Ascending aorta (tissue), 2 donors: ENCODE results near the gene BANK1. TPM values are rescaled to one million over a fixed set of nuclear protein-coding genes. Genes with fewer than 3 reads are reported as not detected.

Experiments
- DNase-seq, 2 donors: peaks; one replicate each; pipeline ENCODE4 v3.0.0-alpha.2; 2019; ENCODE audit warnings: low spot score in 2 of 2
- H3K27ac ChIP-seq, 2 donors: fragments of 200-600 bp; sonication (generic); one replicate each; pipeline ENCODE4 v1.5.1; 2016 to 2017; ENCODE audit warnings: mild to moderate bottlenecking in 1 of 2
- H3K27me3 ChIP-seq: fragments of 200-600 bp; sonication (generic); one replicate; pipeline ENCODE4 v1.5.1; 2017
- H3K36me3 ChIP-seq, 2 donors: fragments of 200-600 bp; sonication (generic); one replicate each; pipeline ENCODE4 v1.5.1; 2016
- H3K4me1 ChIP-seq, 2 donors: fragments of 200-600 bp; sonication (generic); one replicate each; pipeline ENCODE4 v1.5.1; 2016 to 2017; ENCODE audit warnings: mild to moderate bottlenecking in 1 of 2
- H3K4me3 ChIP-seq, 2 donors: fragments of 200-600 bp; sonication (generic); one replicate each; pipeline ENCODE4 v1.5.1; 2016 to 2017; ENCODE audit warnings: mild to moderate bottlenecking in 1 of 2
- H3K9me3 ChIP-seq, 2 donors: fragments of 200-600 bp; sonication (generic); one replicate each; pipeline ENCODE4 v1.5.1; 2016
- CTCF ChIP-seq, 3 experiments: fragments of 200-600 bp in 2 of 3; fragments of 450-650 bp in 1 of 3; sonication (generic) in 2 of 3; IDR thresholded peaks; one replicate each; pipeline ENCODE4 v1.5.1; 2016 to 2019; ENCODE audit warnings: antibody characterized with exemption in 3 of 3, mild to moderate bottlenecking in 1 of 3, moderate library complexity in 1 of 3
- intact Hi-C: fragments of 100-400 bp; cut with DNase I; formaldehyde crosslinking; loops from one replicate; pipeline ENCODE4 v1.15.1; 2023
- total RNA-seq: library from RNA; depleted of rRNA; stranded (reverse); fragments of >200 nt; gene quantifications from one replicate; pipeline ENCODE4 v1.1.0, GENCODE V29; 2016

The BANK1 gene
- total RNA-seq, 1 donor from 2014 or later, result not detected

GRCh38 chr4:102064747-102065442 is 274.4 kb downstream of the BANK1 start:
- no peaks in the 10 kb centered on the region for H3K9me3 ChIP-seq
- intact Hi-C loops, result no loop called here
- no peaks in the 10 kb centered on the region for H3K36me3 ChIP-seq
- TF ChIP-seq CTCF (IDR thresholded peaks at IDR 0.05), result no peak
- DNase-seq, result no peak
- no peak overlapping the region for H3K4me3 ChIP-seq
- no peaks in the 10 kb centered on the region for H3K27me3 ChIP-seq
- H3K4me1 ChIP-seq, result no peaks in the 10 kb centered on the region
- no peak overlapping the region for H3K27ac ChIP-seq

GRCh38 chr4:102076622-102077021 is 286.1 kb downstream of the BANK1 start:
- TF ChIP-seq CTCF (IDR thresholded peaks at IDR 0.05), result no peak
- DNase-seq, result no peak
- Histone ChIP-seq H3K27ac (no peak overlapping the region), H3K27me3 (no peaks in the 10 kb centered on the region), H3K4me3 (no peak overlapping the region), H3K4me1 (no peaks in the 10 kb centered on the region), H3K9me3 (no peaks in the 10 kb centered on the region), H3K36me3 (no peaks in the 10 kb centered on the region)
- intact Hi-C loops, result no loop called here

GRCh38 chr4:102080184-102080583 is 289.7 kb downstream of the BANK1 start:
- intact Hi-C loops, result no loop called here
- no peak for DNase-seq
- H3K36me3 ChIP-seq, result no peaks in the 10 kb centered on the region
- H3K4me1 ChIP-seq, result no peaks in the 10 kb centered on the region
- H3K27me3 ChIP-seq, result no peaks in the 10 kb centered on the region
- no peak for TF ChIP-seq CTCF (IDR thresholded peaks at IDR 0.05)
- H3K27ac ChIP-seq, result no peak overlapping the region
- no peak overlapping the region for H3K4me3 ChIP-seq
- no peaks in the 10 kb centered on the region for H3K9me3 ChIP-seq

- Histone ChIP-seq H3K27me3 (no peaks in the 10 kb centered on the region), H3K27ac (no peak overlapping the region), H3K36me3 (no peaks in the 10 kb centered on the region), H3K4me3 (no peak overlapping the region), H3K9me3 (no peaks in the 10 kb centered on the region), H3K4me1 (no peaks in the 10 kb centered on the region)
- no peak for DNase-seq
- intact Hi-C loops, result no loop called here
- TF ChIP-seq CTCF (IDR thresholded peaks at IDR 0.05), result no peak
Observed at GRCh38 chr4:102089850-102090621, 299.5 kb downstream of the BANK1 start.

- Histone ChIP-seq H3K27ac (no peak overlapping the region), H3K4me3 (no peak overlapping the region), H3K36me3 (no peaks in the 10 kb centered on the region), H3K27me3 (no peaks in the 10 kb centered on the region), H3K9me3 (no peaks in the 10 kb centered on the region), H3K4me1 (no peaks in the 10 kb centered on the region)
- TF ChIP-seq CTCF (IDR thresholded peaks at IDR 0.05), result no peak
- intact Hi-C loops, result no loop called here
- DNase-seq, result no peak
Observed at GRCh38 chr4:102091656-102092055, 301.1 kb downstream of the BANK1 start.
